ENCODE data around the gene COL4A2. TPM values are rescaled to one million over a fixed set of nuclear protein-coding genes. Genes with fewer than 3 reads are reported as not detected.

Gene COL4A2
- total and polyA plus RNA-seq, 2 experiments from 2014 or later = 146 to 455 TPM

GRCh38 chr13:110478405-110479214 is 171.5 kb downstream of the COL4A2 start:
- H3F3A ChIP-seq (ENCODE audit: insufficient read depth) = no peaks in the 10 kb centered on the region
- H3K9ac ChIP-seq = no peak overlapping the region
- no peaks in the 10 kb centered on the region for H3K4me1 ChIP-seq (ENCODE audit: insufficient read depth)
- no peaks in the 10 kb centered on the region for H3K79me2 ChIP-seq (ENCODE audit: insufficient read depth)
- no peaks in the 10 kb centered on the region for H3K27me3 ChIP-seq (replicated peaks; ENCODE audit: insufficient read depth)
- 93 to 94% methylated on average over 16 of the region's 16 CpGs for WGBS, 2 experiments (ENCODE audit: low coverage in 1 of 2, low lambda C conversion rate in 2 of 2, missing lambda C conversion rate in 2 of 2)
- no peaks in the 10 kb centered on the region for H4K20me1 ChIP-seq (ENCODE audit: insufficient read depth)
- no peak for DNase-seq
- no peak overlapping the region for H3K4me3 ChIP-seq
- H3K4me2 ChIP-seq (ENCODE audit: unreplicated experiment) = no peak overlapping the region
- in situ Hi-C loops (cut with MboI) = no loop called here
- H3K27ac ChIP-seq = no peak overlapping the region
- TF ChIP-seq EZH2 (IDR thresholded peaks at IDR 0.05; ENCODE audit: insufficient read depth, poor library complexity, severe bottlenecking) (no peak), EZH2phosphoT487 (IDR thresholded peaks at IDR 0.05; ENCODE audit: insufficient read depth, low read depth) (no peak)
- no peak overlapping the region for H2AFZ ChIP-seq
- H3K9me2 ChIP-seq (ENCODE audit: insufficient read depth) = no peaks in the 10 kb centered on the region
- H3K9me3 ChIP-seq (ENCODE audit: low read depth) = no peaks in the 10 kb centered on the region
- H3K36me3 ChIP-seq (ENCODE audit: low read depth) = peaks cover 3% of the 10 kb centered on the region; the same call in 1 of the 2 replicates

DNA sequence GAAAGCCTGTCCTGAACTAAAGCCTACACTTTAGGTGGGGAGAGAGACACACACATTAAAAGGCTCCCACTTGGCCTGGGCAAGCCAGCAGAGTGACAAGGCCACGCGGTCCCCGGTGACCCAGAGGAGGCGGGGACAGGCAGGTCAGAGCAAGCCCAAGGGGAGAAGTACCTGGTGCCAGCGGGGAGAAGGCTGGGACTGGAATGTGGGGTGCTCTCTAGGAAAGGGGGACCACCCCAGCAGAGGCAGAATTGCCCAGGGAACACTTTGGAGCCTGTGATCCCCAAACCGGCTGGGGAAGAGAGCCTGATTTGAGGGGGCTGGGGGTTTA is 172.1 kb downstream of the COL4A2 start:
- Histone ChIP-seq H3K4me3 (no peak overlapping the region), H3K4me2 (ENCODE audit: unreplicated experiment) (no peak overlapping the region), H2AFZ (no peak overlapping the region), H3K36me3 (ENCODE audit: low read depth) (peaks cover 3% of the 10 kb centered on the region; the same call in 1 of the 2 replicates), H3K9ac (no peak overlapping the region), H4K20me1 (ENCODE audit: insufficient read depth) (no peaks in the 10 kb centered on the region), H3K9me3 (ENCODE audit: low read depth) (no peaks in the 10 kb centered on the region), H3K79me2 (ENCODE audit: insufficient read depth) (no peaks in the 10 kb centered on the region), H3F3A (ENCODE audit: insufficient read depth) (no peaks in the 10 kb centered on the region), H3K27me3 (replicated peaks; ENCODE audit: insufficient read depth) (no peaks in the 10 kb centered on the region), H3K9me2 (ENCODE audit: insufficient read depth) (no peaks in the 10 kb centered on the region), H3K4me1 (ENCODE audit: insufficient read depth) (no peaks in the 10 kb centered on the region), H3K27ac (no peak overlapping the region)
- no peak for TF ChIP-seq EZH2 (IDR thresholded peaks at IDR 0.05; ENCODE audit: insufficient read depth, poor library complexity, severe bottlenecking)
- no peak for TF ChIP-seq EZH2phosphoT487 (IDR thresholded peaks at IDR 0.05; ENCODE audit: insufficient read depth, low read depth)
- no peak for DNase-seq
- WGBS, 2 experiments (ENCODE audit: low coverage in 1 of 2, low lambda C conversion rate in 2 of 2, missing lambda C conversion rate in 2 of 2) = 82 to 83% methylated on average over 6 of the region's 6 CpGs
- in situ Hi-C loops (cut with MboI) = no loop called here

DNA sequence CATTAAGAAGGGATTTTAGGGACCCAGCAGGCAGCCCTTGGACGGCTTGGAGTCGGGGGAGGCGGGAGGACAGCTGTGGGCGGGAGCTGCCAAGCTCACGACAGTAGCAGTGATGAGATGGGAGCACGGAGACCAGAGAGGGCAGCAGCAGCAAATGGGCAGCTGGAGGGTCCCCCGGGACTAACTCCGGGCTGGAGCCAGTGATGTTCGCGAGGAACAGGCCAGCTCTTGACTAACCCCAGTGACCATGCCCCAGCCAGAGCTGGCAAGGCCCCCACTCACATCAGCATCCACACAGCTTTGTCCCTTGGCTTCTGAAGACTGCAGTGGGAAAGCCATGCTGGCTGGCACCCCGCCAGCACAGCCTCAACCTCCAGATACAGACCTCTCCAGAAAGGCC is 172.6 kb downstream of the COL4A2 start:
- Histone ChIP-seq H3K27ac (no peak overlapping the region), H4K20me1 (ENCODE audit: insufficient read depth) (no peaks in the 10 kb centered on the region), H2AFZ (no peak overlapping the region), H3K27me3 (replicated peaks; ENCODE audit: insufficient read depth) (no peaks in the 10 kb centered on the region), H3K9me2 (ENCODE audit: insufficient read depth) (no peaks in the 10 kb centered on the region), H3F3A (ENCODE audit: insufficient read depth) (no peaks in the 10 kb centered on the region), H3K4me1 (ENCODE audit: insufficient read depth) (no peaks in the 10 kb centered on the region), H3K4me2 (ENCODE audit: unreplicated experiment) (no peak overlapping the region), H3K79me2 (ENCODE audit: insufficient read depth) (no peaks in the 10 kb centered on the region), H3K9me3 (ENCODE audit: low read depth) (no peaks in the 10 kb centered on the region), H3K4me3 (no peak overlapping the region), H3K9ac (no peak overlapping the region), H3K36me3 (ENCODE audit: low read depth) (peaks cover 3% of the 10 kb centered on the region; the same call in 1 of the 2 replicates)
- TF ChIP-seq EZH2 (IDR thresholded peaks at IDR 0.05; ENCODE audit: insufficient read depth, poor library complexity, severe bottlenecking) (no peak), EZH2phosphoT487 (IDR thresholded peaks at IDR 0.05; ENCODE audit: insufficient read depth, low read depth) (no peak)
- in situ Hi-C loops (cut with MboI) = no loop called here
- 86 to 87% methylated on average over 11 of the region's 11 CpGs for WGBS, 2 experiments (ENCODE audit: low coverage in 1 of 2, low lambda C conversion rate in 2 of 2, missing lambda C conversion rate in 2 of 2)
- DNase-seq = no peak

- TF ChIP-seq EZH2phosphoT487 (IDR thresholded peaks at IDR 0.05; ENCODE audit: insufficient read depth, low read depth) (no peak), EZH2 (IDR thresholded peaks at IDR 0.05; ENCODE audit: insufficient read depth, poor library complexity, severe bottlenecking) (no peak)
- no peaks in the 10 kb centered on the region for H3K27me3 ChIP-seq (replicated peaks; ENCODE audit: insufficient read depth)
- H3K9me3 ChIP-seq (ENCODE audit: low read depth) = no peaks in the 10 kb centered on the region
- H3K4me3 ChIP-seq = no peak overlapping the region
- H3F3A ChIP-seq (ENCODE audit: insufficient read depth) = no peaks in the 10 kb centered on the region
- 72 to 74% methylated on average over 5 of the region's 5 CpGs for WGBS, 2 experiments (ENCODE audit: low coverage in 1 of 2, low lambda C conversion rate in 2 of 2, missing lambda C conversion rate in 2 of 2)
- H3K79me2 ChIP-seq (ENCODE audit: insufficient read depth) = no peaks in the 10 kb centered on the region
- H3K9me2 ChIP-seq (ENCODE audit: insufficient read depth) = no peaks in the 10 kb centered on the region
- no peak overlapping the region for H2AFZ ChIP-seq
- in situ Hi-C loops (cut with MboI) = no loop called here
- H3K9ac ChIP-seq = no peak overlapping the region
- peaks cover 3% of the 10 kb centered on the region; the same call in 1 of the 2 replicates for H3K36me3 ChIP-seq (ENCODE audit: low read depth)
- H3K4me1 ChIP-seq (ENCODE audit: insufficient read depth) = no peaks in the 10 kb centered on the region
- no peak overlapping the region for H3K27ac ChIP-seq
- H4K20me1 ChIP-seq (ENCODE audit: insufficient read depth) = no peaks in the 10 kb centered on the region
- H3K4me2 ChIP-seq (ENCODE audit: unreplicated experiment) = no peak overlapping the region
- no peak for DNase-seq
These were observed 173.1 kb downstream of the COL4A2 start for GRCh38 chr13:110480161-110480560.
